H9 (cell line): Measurements from ENCODE around the gene PCDH18. TPM values are rescaled to one million over a fixed set of nuclear protein-coding genes. Genes with fewer than 3 reads are reported as not detected.

ENCODE experiments used
- DNase-seq: peaks from one replicate; pipeline ENCODE4 v3.0.0-alpha.2; 2017
- H2AFZ ChIP-seq: one replicate; pipeline ENCODE4 v1.6.1; 2013; ENCODE audit warnings: mild to moderate bottlenecking, low read length, control low read depth, moderate library complexity
- H2AK5ac ChIP-seq: 2 replicates; pipeline ENCODE4 v1.6.1; 2013; ENCODE audit warnings: low read length, control low read depth, mixed read lengths; ENCODE audit not compliant: insufficient read length
- H2BK120ac ChIP-seq: one replicate; pipeline ENCODE4 v1.6.1; 2013; ENCODE audit warnings: low read depth, mild to moderate bottlenecking, low read length, control low read depth, inconsistent platforms; ENCODE audit not compliant: poor library complexity, severe bottlenecking
- H2BK12ac ChIP-seq: 2 replicates; pipeline ENCODE4 v1.6.1; 2013; ENCODE audit warnings: low read length, control low read depth, mixed read lengths, low read depth; ENCODE audit not compliant: insufficient read length
- H2BK15ac ChIP-seq: 2 replicates; pipeline ENCODE4 v1.6.1; 2013; ENCODE audit warnings: low read depth, low read length, control low read depth
- H2BK20ac ChIP-seq: one replicate; pipeline ENCODE4 v1.6.1; 2013; ENCODE audit warnings: low read depth, mild to moderate bottlenecking, low read length, control low read depth, inconsistent platforms; ENCODE audit not compliant: poor library complexity, severe bottlenecking
- H2BK5ac ChIP-seq: 2 replicates; pipeline ENCODE4 v1.6.1; 2013; ENCODE audit warnings: low read length, control low read depth, mixed read lengths; ENCODE audit not compliant: insufficient read length
- H3K14ac ChIP-seq: 2 replicates; pipeline ENCODE4 v1.6.1; 2013; ENCODE audit warnings: low read length, control low read depth; ENCODE audit not compliant: insufficient read depth
- H3K18ac ChIP-seq: 2 replicates; pipeline ENCODE4 v1.6.1; 2013; ENCODE audit warnings: low read depth, mild to moderate bottlenecking, mixed read lengths, low read length, control low read depth; ENCODE audit not compliant: insufficient read length
- H3K23ac ChIP-seq: 2 replicates; pipeline ENCODE4 v1.6.1; 2013; ENCODE audit warnings: low read length, control low read depth, mixed read lengths, low read depth; ENCODE audit not compliant: insufficient read length
- H3K23me2 ChIP-seq: 2 replicates; pipeline ENCODE4 v1.6.1; 2013; ENCODE audit warnings: low read depth, mild to moderate bottlenecking, mixed read lengths, low read length, control low read depth; ENCODE audit not compliant: insufficient read length, poor library complexity, severe bottlenecking
- H3K27ac ChIP-seq: 2 replicates; pipeline ENCODE4 v1.5.1; 2013; ENCODE audit warnings: low read length, control low read depth, mixed read lengths, low read depth; ENCODE audit not compliant: insufficient read length
- H3K27me3 ChIP-seq: 2 replicates; pipeline ENCODE4 v1.6.1; 2013; ENCODE audit warnings: low read length, control low read depth, inconsistent platforms; ENCODE audit not compliant: insufficient read depth
- H3K4ac ChIP-seq: 2 replicates; pipeline ENCODE4 v1.6.1; 2013; ENCODE audit warnings: low read depth, mild to moderate bottlenecking, control low read depth, inconsistent platforms, low read length, moderate library complexity
- H3K4me1 ChIP-seq: 2 replicates; pipeline ENCODE4 v1.6.1; 2013; ENCODE audit warnings: low read length, control low read depth, inconsistent platforms; ENCODE audit not compliant: insufficient read depth
- H3K4me2 ChIP-seq: 2 replicates; pipeline ENCODE4 v1.6.1; 2013; ENCODE audit warnings: low read length, control low read depth, mixed read lengths; ENCODE audit not compliant: insufficient read length, insufficient read depth
- H3K56ac ChIP-seq: 2 replicates; pipeline ENCODE4 v1.6.1; 2013; ENCODE audit warnings: low read depth, mild to moderate bottlenecking, mixed read lengths, low read length, control low read depth; ENCODE audit not compliant: insufficient read length
- H3K79me1 ChIP-seq: 2 replicates; pipeline ENCODE4 v1.6.1; 2013; ENCODE audit warnings: low read depth, mild to moderate bottlenecking, moderate library complexity, low read length, control low read depth, inconsistent platforms; ENCODE audit not compliant: insufficient read depth, poor library complexity, severe bottlenecking
- H3K79me2 ChIP-seq: 2 replicates; pipeline ENCODE4 v1.6.1; 2013; ENCODE audit warnings: low read length, control low read depth, inconsistent platforms; ENCODE audit not compliant: insufficient read depth
- H3K9ac ChIP-seq: 2 replicates; pipeline ENCODE4 v1.6.1; 2013; ENCODE audit warnings: low read length, control low read depth, mixed read lengths; ENCODE audit not compliant: insufficient read length; ENCODE audit errors: extremely low read depth
- H3K9me3 ChIP-seq: one replicate; pipeline ENCODE4 v1.6.1; 2013; ENCODE audit warnings: low read depth, low read length, inconsistent platforms; ENCODE audit not compliant: control insufficient read depth
- H3T11ph ChIP-seq: one replicate; pipeline ENCODE4 v1.6.1; 2013; ENCODE audit warnings: mild to moderate bottlenecking, low read length, control low read depth, inconsistent platforms
- H4K20me1 ChIP-seq: one replicate; pipeline ENCODE4 v1.6.1; 2013; ENCODE audit not compliant: control insufficient read depth, insufficient read length, insufficient read depth
- H4K5ac ChIP-seq: 2 replicates; pipeline ENCODE4 v1.6.1; 2013; ENCODE audit warnings: low read depth, mild to moderate bottlenecking, mixed read lengths, low read length, control low read depth; ENCODE audit not compliant: insufficient read length
- H4K8ac ChIP-seq: replicated peaks from 2 replicates; pipeline ENCODE4 v1.6.1; 2013; ENCODE audit warnings: low read length, control low read depth, mixed read lengths, low read depth; ENCODE audit not compliant: insufficient read length
- H4K91ac ChIP-seq: 2 replicates; pipeline ENCODE4 v1.6.1; 2013; ENCODE audit warnings: low read depth, mild to moderate bottlenecking, moderate library complexity, mixed read lengths, low read length, control low read depth; ENCODE audit not compliant: insufficient read length
- H3K27ac Mint-ChIP-seq, 3 experiments: 2 replicates in 2 of 3; 3 replicates in 1 of 3; pipeline ENCODE4 v1.8.0; 2020 to 2021; ENCODE audit warnings: mixed read lengths in 3 of 3, mild to moderate bottlenecking in 1 of 3, moderate library complexity in 1 of 3
- H3K27me3 Mint-ChIP-seq: 2 replicates; pipeline ENCODE4 v1.8.0; 2021; ENCODE audit warnings: low read depth, mild to moderate bottlenecking, moderate library complexity, mixed read lengths
- H3K36me3 Mint-ChIP-seq, 3 experiments: 2 replicates in 2 of 3; 3 replicates in 1 of 3; pipeline ENCODE4 v1.8.0; 2020 to 2021; ENCODE audit warnings: low read depth in 3 of 3, mixed read lengths in 3 of 3; ENCODE audit not compliant: insufficient read depth in 1 of 3
- H3K4me1 Mint-ChIP-seq, 2 experiments: 2 replicates each; pipeline ENCODE4 v1.8.0; 2020; ENCODE audit warnings: mixed read lengths in 2 of 2
- H3K4me3 Mint-ChIP-seq, 2 experiments: 2 replicates in 1 of 2; 3 replicates in 1 of 2; pipeline ENCODE4 v1.8.0; 2020 to 2021; ENCODE audit warnings: mild to moderate bottlenecking in 2 of 2, mixed read lengths in 2 of 2, moderate library complexity in 1 of 2
- H3K9me3 Mint-ChIP-seq, 2 experiments: 2 replicates in 1 of 2; 3 replicates in 1 of 2; pipeline ENCODE4 v1.8.0; 2020; ENCODE audit warnings: mild to moderate bottlenecking in 2 of 2, mixed read lengths in 2 of 2, moderate library complexity in 1 of 2
- CTCF ChIP-seq: fragments of 200-600 bp; sonication (generic); conservative IDR thresholded peaks from 3 replicates; pipeline ENCODE4 v1.8.0; 2021; ENCODE audit warnings: antibody characterized with exemption, mild to moderate bottlenecking
- WGBS: extraction: QIAGEN DNeasy Blood & Tissue Kit; methylation state at CpG from one replicate; pipeline ENCODE4 v1.1.7; 2013; ENCODE audit warnings: missing lambda C conversion rate, low lambda C conversion rate, mixed read lengths; ENCODE audit not compliant: insufficient read length; ENCODE audit errors: extremely low coverage; 5-methylcytosine and 5-hydroxymethylcytosine counted together
- total RNA-seq: library from RNA; stranded (reverse); gene quantifications from 2 replicates; pipeline ENCODE4 v1.2.1, GENCODE V29; 2021

Gene PCDH18
- total RNA-seq, 1 experiment from 2014 or later = 60.7 TPM

DNA sequence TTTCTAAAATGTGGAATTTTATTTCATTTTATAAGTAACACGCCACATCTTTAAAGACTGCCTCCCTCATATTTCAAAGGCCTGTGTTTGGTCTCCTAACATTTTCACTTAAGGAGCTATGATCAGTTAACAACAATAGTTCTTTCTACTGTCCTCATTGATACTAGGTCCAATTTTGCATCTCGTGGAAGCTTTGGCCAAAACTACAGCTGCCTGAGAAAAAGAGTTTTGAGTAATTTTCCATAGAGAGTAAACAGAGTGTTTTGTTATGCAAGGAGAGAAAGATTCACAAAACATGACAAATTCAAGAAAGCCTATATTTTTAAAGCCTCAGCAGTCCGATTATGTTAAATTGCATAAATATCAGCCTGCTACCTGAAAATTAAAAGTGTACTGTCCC lies 11.4 kb upstream of the PCDH18 start:
- no peak overlapping the region for H3K4me2 ChIP-seq
- H3K27ac ChIP-seq = peak overlapping the region; percentile 47

More for the DNA sequence above, 11.4 kb upstream of the PCDH18 start:
- no peaks in the 10 kb centered on the region for H3K27me3 Mint-ChIP-seq
- peak overlapping the region in 1 of 2 experiments; percentile 63; a peak in 4 of 5 replicates for H3K4me3 Mint-ChIP-seq
- H3K14ac ChIP-seq = no peak overlapping the region
- no peaks in the 10 kb centered on the region; the same call in 1 of the 2 replicates for H3K27me3 ChIP-seq
- no peak overlapping the region for H2BK12ac ChIP-seq
- H2BK15ac ChIP-seq = no peak overlapping the region
- no peaks in the 10 kb centered on the region for H4K20me1 ChIP-seq
- H3K23ac ChIP-seq = no peak overlapping the region
- no peak overlapping the region for H4K5ac ChIP-seq
- no peaks in the 10 kb centered on the region for H3K79me2 ChIP-seq
- no peak overlapping the region for H4K91ac ChIP-seq
- H3K56ac ChIP-seq = no peak overlapping the region
- H3K9ac ChIP-seq = no peak overlapping the region
- no peak for DNase-seq
- no peaks in the 10 kb centered on the region for H3K79me1 ChIP-seq
- H3K9me3 Mint-ChIP-seq = no peaks in the 10 kb centered on the region
- H2AK5ac ChIP-seq = no peak overlapping the region
- no peaks in the 10 kb centered on the region for H3K23me2 ChIP-seq
- no peak overlapping the region for H3K18ac ChIP-seq
- H2BK5ac ChIP-seq = no peak overlapping the region
- H3K4me1 Mint-ChIP-seq = peaks cover 54 to 57% of the 10 kb centered on the region in 2 experiments
- no peak overlapping the region for H2AFZ ChIP-seq
- no peaks in the 10 kb centered on the region for H3K9me3 ChIP-seq
- H3K4me1 ChIP-seq = peaks cover 12% of the 10 kb centered on the region
- no peak overlapping the region for H3T11ph ChIP-seq
- no peaks in the 10 kb centered on the region for H3K36me3 Mint-ChIP-seq
- WGBS = no CpG with 5 or more reads among the region's 3 CpGs
- peak overlapping the region; percentile 66 to 99 (median 99) for H3K27ac Mint-ChIP-seq
- H2BK20ac ChIP-seq = no peak overlapping the region
- no peak overlapping the region for H2BK120ac ChIP-seq
- no peak overlapping the region for H3K4ac ChIP-seq
- no peak for TF ChIP-seq CTCF
- no peak overlapping the region for H4K8ac ChIP-seq
